COR-L47 (cell line): ENCODE measurements around the gene C12orf56.

Experiments used
- DNase-seq: peaks from one replicate; lab custom pipeline; 2025; lab: John Stamatoyannopoulos, UW

C12orf56 gene, protein sequence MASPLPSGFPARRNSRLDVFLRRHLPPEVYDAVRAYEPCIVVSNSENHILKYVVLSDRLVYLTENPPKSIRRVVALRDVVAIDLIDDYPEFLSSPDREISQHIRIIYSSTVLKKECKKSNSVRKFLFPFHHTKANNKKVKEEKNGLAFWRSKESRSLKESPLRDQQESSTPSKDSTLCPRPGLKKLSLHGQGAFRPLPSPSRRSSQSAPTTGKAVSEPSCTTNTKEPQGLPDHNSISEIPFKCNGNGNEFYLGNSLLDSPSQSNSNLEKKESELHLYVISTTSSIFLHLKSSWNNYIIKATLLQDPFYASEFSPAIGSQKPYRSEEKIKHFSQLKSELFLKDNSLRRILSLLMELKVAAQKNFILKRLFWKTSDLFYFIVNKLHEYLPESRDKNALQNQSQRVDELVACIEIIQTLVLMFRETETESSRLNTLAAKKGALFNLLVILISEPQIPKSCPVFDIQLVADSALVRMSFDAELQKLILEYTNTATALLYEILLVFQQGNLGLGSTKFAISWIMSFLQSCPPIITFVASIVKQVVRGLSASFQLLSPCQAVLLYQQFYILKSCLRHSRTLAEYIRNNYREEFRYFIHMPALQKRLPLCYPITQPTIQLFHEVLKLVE

DNA sequence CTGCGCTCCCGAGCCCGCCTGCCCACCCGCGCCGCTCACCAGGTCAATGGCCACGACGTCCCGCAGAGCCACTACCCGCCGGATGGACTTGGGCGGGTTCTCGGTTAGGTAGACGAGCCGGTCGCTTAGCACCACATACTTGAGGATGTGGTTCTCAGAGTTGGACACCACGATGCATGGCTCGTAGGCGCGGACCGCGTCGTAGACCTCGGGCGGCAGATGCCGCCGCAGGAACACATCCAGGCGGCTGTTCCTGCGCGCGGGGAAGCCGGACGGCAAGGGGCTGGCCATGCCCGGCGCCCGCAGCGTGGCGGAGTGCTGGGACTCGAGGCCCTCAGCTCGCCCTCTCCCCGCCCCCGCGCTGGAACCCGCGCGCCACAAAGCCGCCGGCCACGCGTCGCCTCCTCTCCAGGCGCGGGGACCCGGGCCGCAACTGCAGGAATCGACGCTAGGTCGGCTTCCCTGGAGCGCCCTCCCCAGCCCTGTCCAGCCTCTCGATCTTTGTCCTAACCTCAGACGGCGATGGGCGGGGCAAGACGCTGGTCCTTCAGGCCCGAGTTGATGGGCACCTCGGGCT, at the start of gene C12orf56:
TSS of gene C12orf56 (minus strand) at position 484 of the 577 bp plus-strand sequence. CDS start at position 291, 193 bp downstream.
- no peak for DNase-seq

DNA sequence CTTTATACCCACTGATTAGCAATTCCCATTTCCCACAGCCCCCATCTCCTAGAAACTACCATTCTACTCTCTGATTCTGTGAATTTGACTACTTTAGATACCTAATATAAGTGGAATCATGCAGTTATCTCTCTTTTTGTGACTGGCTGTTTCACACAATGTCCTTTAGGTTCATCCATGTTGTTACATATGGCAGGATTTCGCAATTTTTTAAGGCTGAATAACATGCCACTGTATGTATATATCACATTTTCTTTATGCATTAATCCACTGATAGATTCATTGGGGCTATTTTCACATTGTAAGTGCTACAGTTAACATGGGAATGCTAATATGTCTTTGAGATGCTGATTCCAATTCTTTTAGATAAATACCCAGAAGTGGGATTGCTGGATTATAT, 49.5 kb upstream of the C12orf56 start:
- DNase-seq: no peak

DNA sequence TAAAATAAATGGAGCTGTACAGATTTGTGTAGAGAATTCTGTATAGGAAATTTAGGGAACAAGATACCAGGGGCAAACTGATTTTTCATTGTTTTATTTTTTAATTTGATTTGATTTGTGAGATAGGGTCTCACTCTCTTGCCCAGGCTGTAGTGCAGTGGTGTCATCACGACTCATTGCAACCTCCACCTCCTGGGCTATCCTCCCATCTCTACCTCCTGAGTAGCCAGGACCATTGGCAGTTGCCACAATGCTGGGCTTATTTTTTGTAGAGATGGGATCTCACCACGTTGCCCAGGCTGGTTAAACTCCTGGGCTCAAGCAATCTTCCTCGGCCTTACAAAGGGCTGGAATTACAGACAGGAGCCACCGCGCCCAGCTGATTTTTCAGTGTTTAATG, 43.4 kb upstream of the C12orf56 start:
- no peak for DNase-seq

DNA sequence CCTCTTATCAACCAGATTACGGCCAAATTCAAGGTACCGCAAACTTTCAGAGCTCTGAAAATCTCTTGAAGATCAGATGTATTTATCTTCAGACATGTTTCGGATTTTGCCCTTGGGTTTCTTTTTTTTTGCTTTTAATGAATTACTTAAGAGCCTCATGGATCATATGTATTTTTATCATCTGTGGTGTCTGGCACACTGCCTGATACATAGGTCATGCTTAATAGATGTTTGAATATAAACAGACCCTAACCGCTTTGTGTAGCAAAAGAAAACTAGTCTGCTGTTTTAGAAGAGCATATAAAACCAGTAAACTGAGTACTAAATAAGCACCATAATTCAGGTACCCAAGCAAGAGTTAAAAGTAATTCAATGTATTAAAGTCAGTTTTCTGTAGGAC, 41.2 kb upstream of the C12orf56 start:
- DNase-seq: no peak

GRCh38 chr12:64430886-64431285, 40.3 kb upstream of the C12orf56 start:
- DNase-seq: no peak

- no peak for DNase-seq
Measured at GRCh38 chr12:64428956-64429355, 38.4 kb upstream of the C12orf56 start.

DNA sequence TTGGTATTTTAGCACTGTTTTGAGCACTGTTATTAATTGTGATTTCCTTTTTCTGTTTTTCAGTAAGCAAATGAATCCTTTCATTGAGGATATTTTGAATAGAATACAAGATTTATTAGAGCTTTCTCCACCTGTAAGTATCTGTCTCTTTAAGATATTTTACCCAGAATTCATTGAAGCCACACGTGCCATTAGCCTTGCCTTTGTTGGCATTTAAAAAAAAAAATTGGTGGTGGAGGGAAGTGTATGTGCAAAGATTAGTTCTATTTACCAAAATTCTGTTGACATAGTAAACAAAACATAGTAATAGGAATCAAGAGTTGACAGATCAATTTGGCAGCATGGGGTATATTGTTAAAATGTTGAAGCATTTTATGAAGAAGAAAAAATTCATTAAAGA, 37.4 kb upstream of the C12orf56 start:
- DNase-seq: peak; percentile 19

DNA sequence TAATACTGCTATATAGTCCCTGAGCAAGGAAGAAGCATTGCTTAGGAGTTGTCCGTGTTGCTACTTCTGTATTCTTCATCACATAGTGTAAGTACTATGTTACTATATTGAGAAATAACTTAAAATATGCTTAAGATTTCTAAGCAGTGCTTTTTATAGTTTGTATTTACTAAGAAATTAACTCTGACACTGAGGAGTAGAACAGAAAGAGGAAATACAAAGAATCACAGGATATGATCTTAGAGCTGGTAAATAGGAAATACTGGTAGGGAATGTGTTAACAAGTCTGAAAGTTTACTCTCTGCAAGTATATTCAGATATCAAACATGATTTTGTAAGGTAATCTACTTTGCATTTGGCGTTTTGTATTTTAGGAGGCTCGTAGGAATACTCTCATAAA, 29.1 kb upstream of the C12orf56 start:
- DNase-seq: no peak

- DNase-seq: no peak
Measured at GRCh38 chr12:64418209-64418608, 27.7 kb upstream of the C12orf56 start.

DNA sequence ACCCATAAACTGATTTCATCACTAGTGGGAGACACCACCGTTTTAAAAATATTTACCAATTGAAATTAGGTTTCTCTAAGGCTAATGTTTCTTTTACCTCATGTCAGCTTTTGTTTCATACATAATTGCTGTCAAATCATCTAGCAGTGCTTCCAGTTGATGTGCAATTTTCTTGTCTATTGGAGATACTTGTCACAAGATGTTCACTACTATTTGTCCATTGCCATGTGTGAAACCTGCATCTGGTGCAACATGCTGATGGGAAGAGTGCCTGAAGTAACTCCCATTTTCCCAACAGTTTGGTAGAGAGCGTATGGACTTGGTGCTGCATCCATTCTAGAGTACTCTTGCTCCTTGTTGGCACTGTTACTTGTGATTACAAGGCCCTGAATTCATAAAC, 23.3 kb upstream of the C12orf56 start:
- DNase-seq: no peak

- DNase-seq: no peak
Measured at GRCh38 chr12:64412459-64412858, 21.9 kb upstream of the C12orf56 start.

DNA sequence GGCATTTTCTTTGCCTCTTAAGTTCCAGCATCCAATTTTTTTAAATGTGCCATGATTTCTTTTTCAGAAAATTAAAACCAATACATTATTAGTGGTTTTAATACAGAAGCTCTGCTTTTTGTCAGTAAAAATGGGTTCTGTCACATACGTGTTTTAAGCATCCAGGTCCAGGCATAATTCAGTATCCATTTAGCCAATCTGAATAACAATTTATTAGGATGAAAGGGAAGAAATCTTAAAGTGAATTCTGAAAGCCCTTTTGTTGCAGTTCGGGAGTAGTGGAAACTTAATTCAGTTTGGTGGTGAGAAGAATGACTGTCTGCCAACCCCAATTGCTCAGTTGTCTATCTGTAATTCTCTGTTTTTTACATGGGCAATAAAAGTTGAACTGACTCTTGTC, 20.9 kb upstream of the C12orf56 start:
- DNase-seq: no peak

GRCh38 chr12:64407342-64408223, 17.0 kb upstream of the C12orf56 start:
- DNase-seq: no peak

DNA sequence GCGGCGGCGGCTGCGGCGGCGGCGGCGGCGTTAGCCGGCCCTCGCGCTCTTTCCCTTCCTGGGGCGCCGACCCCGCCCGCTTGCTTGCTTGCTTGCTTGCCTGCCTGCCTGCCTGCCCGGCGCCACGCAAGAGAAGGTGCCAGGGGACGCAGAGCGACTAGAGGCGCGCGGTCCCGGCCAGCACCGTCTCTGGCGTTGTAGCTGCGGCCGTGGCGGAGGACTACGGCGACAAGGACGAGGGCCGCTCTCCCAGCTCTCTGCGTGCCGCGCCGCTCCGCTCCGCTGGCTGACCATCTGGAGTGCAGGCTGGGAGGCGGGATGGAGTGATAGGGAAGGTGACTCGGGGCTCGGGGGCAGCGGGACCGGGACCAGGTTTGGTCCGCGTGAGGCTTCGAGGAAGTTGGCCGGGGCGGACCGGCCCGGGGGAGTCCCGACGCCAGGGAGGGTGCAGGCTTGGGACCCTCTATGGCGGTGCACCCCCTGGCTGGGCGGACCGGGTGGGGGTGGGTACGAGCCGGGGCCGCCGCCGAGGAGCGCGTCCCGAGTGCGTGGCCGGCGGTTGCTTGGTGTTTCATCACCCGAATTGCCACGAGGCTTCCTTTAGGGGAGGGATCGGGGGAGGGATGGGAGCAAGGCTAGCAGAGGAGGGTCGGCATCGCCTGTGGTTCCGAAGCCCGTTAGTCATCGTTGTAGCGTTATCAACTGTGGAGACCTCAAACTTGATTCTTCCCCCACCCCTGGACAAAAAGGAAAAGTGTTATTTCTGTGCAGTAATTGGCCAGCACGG, 14.1 kb upstream of the C12orf56 start:
- DNase-seq: peak; percentile 43

GRCh38 chr12:64403707-64404469, 13.3 kb upstream of the C12orf56 start, which contains the start of gene XPOT:
Gene XPOT, plus strand, starts transcription at chr12:64404392. Its CDS starts 5,644 bp downstream, at chr12:64410036.
- peak; percentile 94 for DNase-seq

DNA sequence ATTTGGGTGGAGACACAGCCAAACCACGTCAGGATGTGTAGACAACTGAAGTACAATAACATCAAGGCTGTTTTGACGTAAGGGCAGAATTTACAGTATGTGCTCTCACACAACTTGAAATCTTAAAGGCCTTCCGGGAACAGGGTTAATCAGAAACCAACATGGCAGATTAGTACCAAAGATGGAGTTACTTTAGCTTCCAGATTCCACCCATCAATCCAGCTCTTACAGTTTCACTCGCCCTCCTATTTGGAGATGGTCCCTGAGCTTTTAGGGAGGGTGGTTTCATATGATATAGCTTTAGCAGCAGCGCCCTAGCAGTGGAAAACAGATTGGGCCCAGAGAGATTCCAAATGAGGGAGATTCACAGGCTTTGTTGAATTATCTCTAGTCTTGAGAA, 11.6 kb upstream of the C12orf56 start:
- DNase-seq: no peak

DNA sequence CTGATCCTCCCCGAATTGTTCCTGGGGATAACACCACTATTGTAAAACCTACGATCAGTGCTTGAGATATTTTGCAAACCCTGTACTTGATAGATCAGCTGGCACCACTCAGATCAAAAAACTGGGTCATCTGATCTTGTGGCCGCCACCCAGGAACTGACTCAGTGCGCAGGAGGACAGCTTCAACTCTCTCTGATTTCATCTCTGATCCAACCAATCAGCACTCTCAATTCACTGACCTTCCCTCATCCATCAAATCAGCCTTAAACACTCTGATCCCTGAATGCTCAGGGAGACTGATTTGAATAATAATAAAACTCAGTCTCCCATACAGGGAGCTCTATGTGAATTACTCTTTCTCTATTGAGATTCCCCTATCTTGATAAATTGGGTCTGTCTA, 9.5 kb upstream of the C12orf56 start:
- DNase-seq: no peak

DNA sequence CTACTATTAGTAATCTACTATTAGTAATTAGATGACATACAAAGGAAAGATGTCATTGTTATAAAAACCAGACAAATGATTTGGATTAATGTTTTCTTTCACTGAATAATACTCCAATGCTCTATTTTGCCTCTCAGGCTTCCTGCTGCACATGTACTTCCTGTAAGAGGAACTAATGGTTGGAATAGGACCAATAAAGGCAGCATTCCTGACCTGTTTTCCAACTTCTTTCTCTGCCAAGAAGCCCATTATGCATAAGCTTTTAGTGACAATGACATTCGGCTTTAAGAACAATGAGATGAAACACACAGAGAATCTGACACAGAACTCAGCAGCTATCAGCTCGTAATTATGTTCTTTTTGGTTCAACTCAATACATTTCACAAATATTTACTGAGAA, 5.2 kb upstream of the C12orf56 start:
- DNase-seq: no peak

GRCh38 chr12:64392221-64392620, 1.7 kb upstream of the C12orf56 start:
- DNase-seq: no peak

- no peak for DNase-seq
Measured at GRCh38 chr12:64389154-64389553, 1.4 kb downstream of the C12orf56 start.
